Testis (tissue), 3 donors: Measurements from ENCODE around the gene CFAP91. TPM values are rescaled to one million over a fixed set of nuclear protein-coding genes. Genes with fewer than 3 reads are reported as not detected.

Experiments
- DNase-seq: peaks from one replicate; pipeline ENCODE4 v3.0.0-alpha.2; 2019
- H3K27ac ChIP-seq, 2 donors: fragments of 200-600 bp; sonication (generic); one replicate each; pipeline ENCODE4 v1.5.1; 2019
- H3K27me3 ChIP-seq: fragments of 200-600 bp; sonication (generic); one replicate; pipeline ENCODE4 v1.5.1; 2019
- H3K36me3 ChIP-seq: fragments of 200-600 bp; sonication (generic); one replicate; pipeline ENCODE4 v1.5.1; 2017; ENCODE audit warnings: low read depth; ENCODE audit errors: missing control alignments
- H3K4me1 ChIP-seq: fragments of 200-600 bp; sonication (generic); one replicate; pipeline ENCODE4 v1.5.1; 2019
- H3K4me3 ChIP-seq, 2 donors: fragments of 200-600 bp; sonication (generic); one replicate each; pipeline ENCODE4 v1.5.1; 2017 to 2019
- H3K9me3 ChIP-seq: fragments of 200-600 bp; sonication (generic); one replicate; pipeline ENCODE4 v1.5.1; 2017
- POLR2A ChIP-seq: fragments of 450-650 bp; IDR thresholded peaks from one replicate; pipeline ENCODE4 v1.6.1; 2017; ENCODE audit warnings: antibody characterized with exemption, mild to moderate bottlenecking, moderate library complexity
- WGBS, 2 donors: methylation state at CpG; one replicate each; pipeline ENCODE4 v1.1.5; 2018; 5-methylcytosine and 5-hydroxymethylcytosine counted together
- intact Hi-C: fragments of 100-400 bp; cut with DNase I; formaldehyde crosslinking; loops from one replicate; pipeline ENCODE4 v1.15.1; 2023; ENCODE audit warnings: low total_unique reads
- polyA plus RNA-seq: library from polyadenylated mRNA; stranded (reverse); fragments of 350-450 nt; fragmentation: Illumina TruSeq; extraction: RNeasy Lipid Tissue Mini Kit (QIAGEN cat#74804); gene quantifications from one replicate; pipeline ENCODE4 v1.2.3, GENCODE V29; 2014; ENCODE audit warnings: low read depth, low replicate concordance; ENCODE audit not compliant: insufficient read depth
- total RNA-seq, 2 donors: library from RNA; depleted of rRNA; stranded (reverse); fragments of >200 nt; gene quantifications; one replicate each; pipeline ENCODE4 v1.2.3, GENCODE V29; 2016
- TF ChIP-seq, protein P1 (sequence below), 3 experiments: fragments of 450-650 bp in 2 of 3; fragments of 200-600 bp in 1 of 3; sonication (generic) in 1 of 3; IDR thresholded peaks; one replicate each; pipeline ENCODE4 v1.5.1; 2016 to 2019; ENCODE audit warnings: antibody characterized with exemption in 3 of 3, mild to moderate bottlenecking in 2 of 3, moderate library complexity in 1 of 3

CFAP91 gene
- total and polyA plus RNA-seq, 3 donors from 2014 or later: 28.3 to 58.0 (median 47.6) TPM

DNA sequence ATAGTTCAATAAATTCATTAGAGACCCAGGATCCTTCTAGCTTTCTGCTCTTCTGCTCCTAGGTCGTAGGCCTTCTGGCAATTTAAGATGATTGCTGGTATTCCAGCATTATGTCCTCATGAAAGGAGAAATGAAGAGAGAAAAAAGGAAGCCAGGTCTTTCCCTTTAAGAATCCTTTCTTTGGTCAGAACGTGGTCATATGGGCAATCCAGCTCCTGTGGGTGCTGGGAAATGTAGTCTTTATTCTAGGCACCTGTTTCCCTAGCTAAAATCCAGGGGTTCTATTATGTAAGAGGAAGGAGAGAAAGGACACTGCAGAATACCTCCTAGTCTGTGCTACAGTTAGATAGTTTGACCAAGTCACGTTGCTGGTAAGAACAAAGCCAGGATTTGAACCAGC, 43.6 kb downstream of the CFAP91 start:
- WGBS, 2 donors: 74 to 76% methylated on average over 3 of the region's 3 CpGs
- Histone ChIP-seq H3K4me3 (no peak overlapping the region), H3K9me3 (no peaks in the 10 kb centered on the region), H3K27ac (no peak overlapping the region), H3K27me3 (no peaks in the 10 kb centered on the region), H3K4me1 (no peaks in the 10 kb centered on the region), H3K36me3 (no peaks in the 10 kb centered on the region)
- intact Hi-C loops: no loop called here
- DNase-seq: no peak
- TF ChIP-seq, protein P1, sequence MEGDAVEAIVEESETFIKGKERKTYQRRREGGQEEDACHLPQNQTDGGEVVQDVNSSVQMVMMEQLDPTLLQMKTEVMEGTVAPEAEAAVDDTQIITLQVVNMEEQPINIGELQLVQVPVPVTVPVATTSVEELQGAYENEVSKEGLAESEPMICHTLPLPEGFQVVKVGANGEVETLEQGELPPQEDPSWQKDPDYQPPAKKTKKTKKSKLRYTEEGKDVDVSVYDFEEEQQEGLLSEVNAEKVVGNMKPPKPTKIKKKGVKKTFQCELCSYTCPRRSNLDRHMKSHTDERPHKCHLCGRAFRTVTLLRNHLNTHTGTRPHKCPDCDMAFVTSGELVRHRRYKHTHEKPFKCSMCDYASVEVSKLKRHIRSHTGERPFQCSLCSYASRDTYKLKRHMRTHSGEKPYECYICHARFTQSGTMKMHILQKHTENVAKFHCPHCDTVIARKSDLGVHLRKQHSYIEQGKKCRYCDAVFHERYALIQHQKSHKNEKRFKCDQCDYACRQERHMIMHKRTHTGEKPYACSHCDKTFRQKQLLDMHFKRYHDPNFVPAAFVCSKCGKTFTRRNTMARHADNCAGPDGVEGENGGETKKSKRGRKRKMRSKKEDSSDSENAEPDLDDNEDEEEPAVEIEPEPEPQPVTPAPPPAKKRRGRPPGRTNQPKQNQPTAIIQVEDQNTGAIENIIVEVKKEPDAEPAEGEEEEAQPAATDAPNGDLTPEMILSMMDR (IDR thresholded peaks at IDR 0.05): no peak
- no peak for TF ChIP-seq POLR2A

DNA sequence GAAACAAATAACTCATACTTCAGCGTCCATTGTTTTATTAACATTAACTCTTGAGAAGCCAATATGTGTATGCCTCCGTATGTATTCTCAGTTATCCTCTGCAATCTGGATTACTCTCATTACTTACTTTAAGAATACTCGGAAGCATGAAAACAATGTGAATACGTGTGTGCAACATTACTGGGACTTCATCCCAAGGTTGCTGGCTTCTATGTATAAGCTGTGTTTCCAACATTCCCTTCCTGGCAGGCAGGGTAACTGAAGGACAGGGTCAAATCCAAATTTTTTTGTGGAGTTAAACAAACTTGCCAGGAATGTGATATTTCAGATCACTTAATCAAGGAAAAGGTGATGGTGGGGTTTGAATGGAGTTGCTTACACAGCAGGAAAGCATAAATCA, 44.5 kb downstream of the CFAP91 start:
- 49 to 65% methylated on average over 4 of the region's 4 CpGs for whole genome bisulfite sequencing, 2 donors
- DNase-seq: no peak
- no peaks in the 10 kb centered on the region for H3K36me3 ChIP-seq
- TF ChIP-seq, protein P1 (IDR thresholded peaks at IDR 0.05): no peak
- TF ChIP-seq POLR2A: no peak
- H3K27ac ChIP-seq: no peak overlapping the region
- H3K27me3 ChIP-seq: no peaks in the 10 kb centered on the region
- no peak overlapping the region for H3K4me3 ChIP-seq
- intact Hi-C loops: no loop called here
- H3K9me3 ChIP-seq: no peaks in the 10 kb centered on the region
- H3K4me1 ChIP-seq: no peaks in the 10 kb centered on the region

DNA sequence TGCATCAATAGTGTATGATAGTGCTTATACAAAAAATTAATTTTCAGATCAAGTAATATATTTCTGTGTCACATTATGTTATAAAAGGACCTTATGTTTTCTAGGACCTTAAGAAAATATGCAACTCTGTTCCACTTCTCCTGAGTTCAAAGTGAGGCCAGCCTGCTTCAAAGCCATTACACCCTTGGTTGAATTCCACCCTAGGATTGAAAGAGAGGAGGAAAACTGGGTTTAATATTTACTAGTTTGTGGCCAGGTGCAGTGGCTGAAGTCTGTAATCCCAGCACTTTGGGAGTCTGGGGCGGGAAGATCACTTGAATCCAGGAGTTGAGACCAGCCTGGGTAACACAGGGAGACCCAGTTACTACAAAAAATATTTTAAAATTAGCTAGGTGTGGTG, 46.2 kb downstream of the CFAP91 start:
- Histone ChIP-seq H3K27me3 (no peaks in the 10 kb centered on the region), H3K4me3 (no peak overlapping the region), H3K27ac (no peak overlapping the region), H3K36me3 (no peaks in the 10 kb centered on the region), H3K9me3 (no peaks in the 10 kb centered on the region), H3K4me1 (no peaks in the 10 kb centered on the region)
- intact Hi-C loops: no loop called here
- DNase-seq: no peak
- 91 to 100% methylated on average over 1 of the region's 1 CpG for WGBS, 2 donors
- TF ChIP-seq POLR2A: no peak
- TF ChIP-seq, protein P1 (IDR thresholded peaks at IDR 0.05): no peak

DNA sequence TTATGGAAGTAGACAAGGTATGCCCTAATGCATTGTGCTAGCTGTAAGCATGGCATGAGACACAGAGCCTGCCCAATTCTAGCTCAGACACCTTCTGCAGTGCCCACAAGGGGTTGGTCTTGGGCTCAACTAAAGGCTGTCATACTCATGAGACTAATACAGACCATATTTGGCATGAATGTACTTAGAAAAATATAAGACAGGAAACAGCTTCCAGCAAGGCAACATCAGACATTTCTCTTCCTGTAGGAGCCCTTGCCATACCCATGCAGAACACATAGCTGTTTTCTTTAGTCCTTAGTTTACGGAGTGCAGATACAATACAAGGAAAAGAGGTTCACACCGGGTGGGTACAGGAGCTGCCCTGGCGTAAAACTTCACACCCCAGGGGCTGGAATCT, 48.6 kb downstream of the CFAP91 start:
- H3K27me3 ChIP-seq: no peaks in the 10 kb centered on the region
- WGBS, 2 donors: 93 to 95% methylated on average over 3 of the region's 3 CpGs
- no peaks in the 10 kb centered on the region for H3K9me3 ChIP-seq
- H3K27ac ChIP-seq: no peak overlapping the region
- intact Hi-C loops: no loop called here
- no peak overlapping the region for H3K4me3 ChIP-seq
- TF ChIP-seq, protein P1 (IDR thresholded peaks at IDR 0.05): no peak
- TF ChIP-seq POLR2A: no peak
- no peak for DNase-seq
- H3K4me1 ChIP-seq: no peaks in the 10 kb centered on the region
- H3K36me3 ChIP-seq: no peaks in the 10 kb centered on the region

Other genes starting within 250 kb of the CFAP91 start
- 10 to 100 TPM; 39.8 to 46.0 TPM for gene TMEM39A, start 239.4 kb upstream of the CFAP91 start, total RNA-seq
- gene TMEM39A, start 239.4 kb upstream of the CFAP91 start, polyA plus RNA-seq: 33.5 TPM
- gene POGLUT1, start 234.1 kb upstream of the CFAP91 start, total RNA-seq: 10 to 100 TPM; 11.4 to 11.6 TPM
- 8.8 TPM for gene POGLUT1, start 234.1 kb upstream of the CFAP91 start, polyA plus RNA-seq
- 10 to 100 TPM; 70.9 to 81.4 TPM for gene TIMMDC1, start 204.5 kb upstream of the CFAP91 start, total RNA-seq
- 109 TPM for gene TIMMDC1, start 204.5 kb upstream of the CFAP91 start, polyA plus RNA-seq
- gene CD80, start 143.4 kb upstream of the CFAP91 start, total RNA-seq: 1 to 10 TPM in 1 of 2 donors, under 1 TPM in 1; 0.74 to 2.0 TPM
- 0.42 TPM for gene CD80, start 143.4 kb upstream of the CFAP91 start, polyA plus RNA-seq
- gene ADPRH, start 123.5 kb upstream of the CFAP91 start, total RNA-seq: 1 to 10 TPM; 7.9 to 8.6 TPM
- 8.0 TPM for gene ADPRH, start 123.5 kb upstream of the CFAP91 start, polyA plus RNA-seq
- 1 to 10 TPM in 1 of 2 donors, under 1 TPM in 1; 0.87 to 2.7 TPM for gene PLA1A, start 105.1 kb upstream of the CFAP91 start, total RNA-seq
- 8.7 TPM for gene PLA1A, start 105.1 kb upstream of the CFAP91 start, polyA plus RNA-seq
- 1 to 10 TPM; 4.1 to 5.7 TPM for gene POPDC2, start 42.4 kb upstream of the CFAP91 start, total RNA-seq
- 8.0 TPM for gene POPDC2, start 42.4 kb upstream of the CFAP91 start, polyA plus RNA-seq
- 10 to 100 TPM; 35.4 to 39.1 TPM for gene COX17, start 25.6 kb upstream of the CFAP91 start, total RNA-seq
- 81.7 TPM for gene COX17, start 25.6 kb upstream of the CFAP91 start, polyA plus RNA-seq
- under 1 TPM; 0.47 to 0.74 TPM for gene NR1I2, start 79.1 kb downstream of the CFAP91 start, total RNA-seq
- 0.57 TPM for gene NR1I2, start 79.1 kb downstream of the CFAP91 start, polyA plus RNA-seq